GM18508 (cell line): ENCODE data around the gene LUC7L.
"Not testable (repeated sequence)": the region's sequence is repeated elsewhere in the genome, so short reads cannot be mapped to it uniquely, and the experiment has no call there.

Experiments
- ATAC-seq: cut with Tn5 transposase; IDR thresholded peaks from one replicate; pipeline ENCODE4 v1.9.1; 2021; ENCODE audit warnings: moderate number of reproducible peaks; ENCODE audit not compliant: insufficient read depth, unreplicated experiment

The LUC7L gene

GRCh38 chr16:168424-168823, 60.8 kb downstream of the LUC7L start:
- ATAC-seq, result no peak

GRCh38 chr16:167122-167690, 62.0 kb downstream of the LUC7L start:
- ATAC-seq, result no peak

GRCh38 chr16:166375-167121, 62.7 kb downstream of the LUC7L start:
- no peak for ATAC-seq

- ATAC-seq, result no peak
These were observed 63.5 kb downstream of the LUC7L start, which contains the start of gene HBM for GRCh38 chr16:165539-166374. Gene HBM, plus strand, starts transcription at chr16:165978. Its CDS starts 20 bp downstream, at chr16:165998.

GRCh38 chr16:164827-165538, 64.3 kb downstream of the LUC7L start:
- no peak for ATAC-seq

- ATAC-seq, result not testable (repeated sequence)
These were observed 65.0 kb downstream of the LUC7L start for GRCh38 chr16:164134-164823.

- ATAC-seq, result not testable (repeated sequence)
These were observed 65.6 kb downstream of the LUC7L start for GRCh38 chr16:163696-164095.

- not testable (repeated sequence) for ATAC-seq
These were observed 66.1 kb downstream of the LUC7L start for GRCh38 chr16:163139-163538.

- no peak for ATAC-seq
These were observed 66.8 kb downstream of the LUC7L start for GRCh38 chr16:162271-162991.

GRCh38 chr16:160691-161190, 68.5 kb downstream of the LUC7L start:
- no peak for ATAC-seq

GRCh38 chr16:160242-160641, 69.0 kb downstream of the LUC7L start:
- ATAC-seq, result not testable (repeated sequence)

- ATAC-seq, result no peak
These were observed 70.0 kb downstream of the LUC7L start for GRCh38 chr16:159136-159849.

- ATAC-seq, result no peak
These were observed 74.2 kb downstream of the LUC7L start for GRCh38 chr16:155031-155398.

GRCh38 chr16:154217-155030, 74.8 kb downstream of the LUC7L start:
- no peak for ATAC-seq

GRCh38 chr16:153550-154216, 75.6 kb downstream of the LUC7L start:
- ATAC-seq, result not testable (repeated sequence)

GRCh38 chr16:153129-153521, 76.1 kb downstream of the LUC7L start:
- not testable (repeated sequence) for ATAC-seq
